ENCODE measurements around the gene DBNDD2.

DBNDD2 gene

GRCh38 chr20:45416917-45417316 is 8.8 kb downstream of the DBNDD2 start:
- no peak for DNase-seq (ENCODE audit: low read depth)

- DNase-seq (ENCODE audit: low read depth), result no peak
These were observed 11.4 kb downstream of the DBNDD2 start for GRCh38 chr20:45419188-45420091.

- DNase-seq (ENCODE audit: low read depth), result no peak
These were observed 12.0 kb downstream of the DBNDD2 start for GRCh38 chr20:45420125-45420524.

GRCh38 chr20:45423700-45424099 is 15.6 kb downstream of the DBNDD2 start:
- DNase-seq (ENCODE audit: low read depth), result no peak

- DNase-seq (ENCODE audit: low read depth), result no peak
These were observed 17.5 kb downstream of the DBNDD2 start for GRCh38 chr20:45425561-45425960.

- no peak for DNase-seq (ENCODE audit: low read depth)
These were observed 18.4 kb downstream of the DBNDD2 start for GRCh38 chr20:45426320-45427016.

- no peak for DNase-seq (ENCODE audit: low read depth)
These were observed 19.4 kb downstream of the DBNDD2 start for GRCh38 chr20:45427236-45428149.

GRCh38 chr20:45429618-45430017 is 21.5 kb downstream of the DBNDD2 start:
- DNase-seq (ENCODE audit: low read depth), result no peak

- DNase-seq (ENCODE audit: low read depth), result no peak
These were observed 24.2 kb downstream of the DBNDD2 start for GRCh38 chr20:45432294-45432693.

GRCh38 chr20:45433316-45433715 is 25.2 kb downstream of the DBNDD2 start:
- DNase-seq (ENCODE audit: low read depth), result no peak

GRCh38 chr20:45433976-45434375 is 25.9 kb downstream of the DBNDD2 start:
- DNase-seq (ENCODE audit: low read depth), result no peak

- peak; percentile 75 for DNase-seq (ENCODE audit: low read depth)
These were observed 28.8 kb downstream of the DBNDD2 start for GRCh38 chr20:45436732-45437485.

- DNase-seq (ENCODE audit: low read depth), result no peak
These were observed 32.3 kb downstream of the DBNDD2 start for GRCh38 chr20:45440424-45440823.

- no peak for DNase-seq (ENCODE audit: low read depth)
These were observed 33.0 kb downstream of the DBNDD2 start for GRCh38 chr20:45440891-45441685.

GRCh38 chr20:45441746-45442145 is 33.7 kb downstream of the DBNDD2 start:
- no peak for DNase-seq (ENCODE audit: low read depth)

- DNase-seq (ENCODE audit: low read depth), result no peak
These were observed 36.0 kb downstream of the DBNDD2 start for GRCh38 chr20:45444050-45444449.

GRCh38 chr20:45445805-45446562 is 37.9 kb downstream of the DBNDD2 start:
- DNase-seq (ENCODE audit: low read depth), result no peak

- DNase-seq (ENCODE audit: low read depth), result no peak
These were observed 40.2 kb downstream of the DBNDD2 start for GRCh38 chr20:45448270-45448669.

- no peak for DNase-seq (ENCODE audit: low read depth)
These were observed 41.4 kb downstream of the DBNDD2 start for GRCh38 chr20:45449528-45449927.

Measured in activated T-cell treated with anti-CD3 and anti-CD28 coated beads for 24 hours (primary cell).